ES-I3 (cell line): ENCODE results near the gene TMEM38A.

ENCODE experiments used
- H3K36me3 ChIP-seq: 2 replicates; pipeline ENCODE4 v1.6.1; 2013; ENCODE audit warnings: mild to moderate bottlenecking, low read length, control low read depth, moderate library complexity; ENCODE audit not compliant: insufficient read depth
- H3K4me1 ChIP-seq: 2 replicates; pipeline ENCODE4 v1.6.1; 2013; ENCODE audit warnings: mild to moderate bottlenecking, control low read depth, low read length; ENCODE audit not compliant: insufficient read depth
- H3K9ac ChIP-seq: 2 replicates; pipeline ENCODE4 v1.6.1; 2013; ENCODE audit warnings: low read depth, mild to moderate bottlenecking, low read length, moderate library complexity
- H3K9me3 ChIP-seq: 2 replicates; pipeline ENCODE4 v1.6.1; 2013; ENCODE audit warnings: mild to moderate bottlenecking, low read length, moderate library complexity; ENCODE audit not compliant: control insufficient read depth, insufficient read depth

The TMEM38A gene

GRCh38 chr19:16660763-16661479 is at the start of gene TMEM38A:
TMEM38A (plus strand) TSS chr19:16661139; CDS start chr19:16661218, 79 bp downstream.
- Histone ChIP-seq H3K9ac (peak within 1 kb of the TSS; percentile 97), H3K4me1 (no peaks in the 10 kb centered on the region; the same call in 1 of the 2 replicates), H3K36me3 (peaks cover 17% of the 10 kb centered on the region), H3K9me3 (no peaks in the 10 kb centered on the region)

- no peak overlapping the region for H3K9ac ChIP-seq
- H3K36me3 ChIP-seq: no peaks in the 10 kb centered on the region
- H3K4me1 ChIP-seq: 0 out of 2 replicates have a peak, but pooled peaks cover 3% of the 10 kb centered on the region
- H3K9me3 ChIP-seq: no peaks in the 10 kb centered on the region
Measured at GRCh38 chr19:16612636-16613035, 48.3 kb upstream of the TMEM38A start.

- Histone ChIP-seq H3K9ac (no peak overlapping the region), H3K36me3 (no peaks in the 10 kb centered on the region), H3K4me1 (0 out of 2 replicates have a peak, but pooled peaks cover 3% of the 10 kb centered on the region), H3K9me3 (no peaks in the 10 kb centered on the region)
Measured at GRCh38 chr19:16613841-16614240, 47.1 kb upstream of the TMEM38A start.

GRCh38 chr19:16614941-16615340 is 46.0 kb upstream of the TMEM38A start:
- H3K36me3 ChIP-seq: no peaks in the 10 kb centered on the region
- peaks cover 3% of the 10 kb centered on the region; the same call in 1 of the 2 replicates for H3K4me1 ChIP-seq
- no peak overlapping the region for H3K9ac ChIP-seq
- H3K9me3 ChIP-seq: no peaks in the 10 kb centered on the region

GRCh38 chr19:16615808-16616207 is 45.1 kb upstream of the TMEM38A start:
- Histone ChIP-seq H3K4me1 (peaks cover 3% of the 10 kb centered on the region; the same call in 1 of the 2 replicates), H3K36me3 (no peaks in the 10 kb centered on the region), H3K9ac (no peak overlapping the region), H3K9me3 (no peaks in the 10 kb centered on the region)

GRCh38 chr19:16618248-16618647 is 42.7 kb upstream of the TMEM38A start:
- H3K36me3 ChIP-seq: peaks cover 2% of the 10 kb centered on the region; the same call in 1 of the 2 replicates
- H3K4me1 ChIP-seq: peaks cover 3% of the 10 kb centered on the region; the same call in 1 of the 2 replicates
- no peaks in the 10 kb centered on the region for H3K9me3 ChIP-seq
- H3K9ac ChIP-seq: no peak overlapping the region

GRCh38 chr19:16619457-16619856 is 41.5 kb upstream of the TMEM38A start:
- H3K4me1 ChIP-seq: peaks cover 8% of the 10 kb centered on the region
- peaks cover 9% of the 10 kb centered on the region for H3K36me3 ChIP-seq
- no peak overlapping the region for H3K9ac ChIP-seq
- H3K9me3 ChIP-seq: no peaks in the 10 kb centered on the region

GRCh38 chr19:16620018-16620417 is 40.9 kb upstream of the TMEM38A start:
- Histone ChIP-seq H3K9ac (no peak overlapping the region), H3K36me3 (peaks cover 9% of the 10 kb centered on the region), H3K9me3 (no peaks in the 10 kb centered on the region), H3K4me1 (peaks cover 13% of the 10 kb centered on the region)

- no peak overlapping the region for H3K9ac ChIP-seq
- H3K36me3 ChIP-seq: peaks cover 9% of the 10 kb centered on the region
- peaks cover 19% of the 10 kb centered on the region for H3K4me1 ChIP-seq
Measured at GRCh38 chr19:16620584-16620983, 40.4 kb upstream of the TMEM38A start.

GRCh38 chr19:16621165-16621800 is 39.7 kb upstream of the TMEM38A start:
- H3K4me1 ChIP-seq: peaks cover 23% of the 10 kb centered on the region
- H3K9ac ChIP-seq: no peak overlapping the region
- H3K36me3 ChIP-seq: peaks cover 9% of the 10 kb centered on the region
- H3K9me3 ChIP-seq: no peaks in the 10 kb centered on the region

More at GRCh38 chr19:16620584-16620983, 40.4 kb upstream of the TMEM38A start:
- H3K9me3 ChIP-seq: no peaks in the 10 kb centered on the region

- H3K9ac ChIP-seq: no peak overlapping the region
- H3K36me3 ChIP-seq: peaks cover 9% of the 10 kb centered on the region
- H3K4me1 ChIP-seq: peaks cover 25% of the 10 kb centered on the region
- no peaks in the 10 kb centered on the region for H3K9me3 ChIP-seq
Measured at GRCh38 chr19:16623066-16623465, 37.9 kb upstream of the TMEM38A start.

GRCh38 chr19:16623576-16623975 is 37.4 kb upstream of the TMEM38A start:
- Histone ChIP-seq H3K36me3 (peaks cover 9% of the 10 kb centered on the region), H3K9ac (no peak overlapping the region), H3K9me3 (no peaks in the 10 kb centered on the region), H3K4me1 (peaks cover 25% of the 10 kb centered on the region)

- Histone ChIP-seq H3K9me3 (no peaks in the 10 kb centered on the region), H3K36me3 (peaks cover 9% of the 10 kb centered on the region), H3K4me1 (peaks cover 25% of the 10 kb centered on the region), H3K9ac (no peak overlapping the region)
Measured at GRCh38 chr19:16624236-16624635, 36.7 kb upstream of the TMEM38A start.

GRCh38 chr19:16625163-16625958 is 35.6 kb upstream of the TMEM38A start:
- no peaks in the 10 kb centered on the region for H3K9me3 ChIP-seq
- H3K4me1 ChIP-seq: peaks cover 29% of the 10 kb centered on the region
- no peak overlapping the region for H3K9ac ChIP-seq
- peaks cover 9% of the 10 kb centered on the region for H3K36me3 ChIP-seq
